ENCODE data around the gene AGT.

DNA sequence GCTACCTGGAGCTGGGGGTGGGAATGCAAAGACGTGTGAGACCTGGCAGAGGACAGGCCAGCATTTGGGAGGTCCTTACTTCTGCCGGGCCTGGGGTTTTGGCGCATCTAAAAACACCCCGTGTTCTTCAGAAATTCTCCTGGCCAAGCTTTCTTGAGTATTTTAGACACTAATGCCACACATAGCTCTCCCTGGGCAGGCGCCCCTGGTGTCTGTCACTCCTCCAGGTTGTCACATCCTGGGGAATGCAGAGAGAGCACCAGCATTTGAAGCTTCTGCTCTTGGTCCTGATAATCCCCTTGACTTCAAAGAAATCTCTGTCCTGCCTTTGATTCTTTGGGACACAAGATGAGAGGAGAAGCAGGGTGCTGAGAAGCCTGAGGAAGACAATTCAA, 39.3 kb upstream of the AGT start:
- TF ChIP-seq, protein P1, sequence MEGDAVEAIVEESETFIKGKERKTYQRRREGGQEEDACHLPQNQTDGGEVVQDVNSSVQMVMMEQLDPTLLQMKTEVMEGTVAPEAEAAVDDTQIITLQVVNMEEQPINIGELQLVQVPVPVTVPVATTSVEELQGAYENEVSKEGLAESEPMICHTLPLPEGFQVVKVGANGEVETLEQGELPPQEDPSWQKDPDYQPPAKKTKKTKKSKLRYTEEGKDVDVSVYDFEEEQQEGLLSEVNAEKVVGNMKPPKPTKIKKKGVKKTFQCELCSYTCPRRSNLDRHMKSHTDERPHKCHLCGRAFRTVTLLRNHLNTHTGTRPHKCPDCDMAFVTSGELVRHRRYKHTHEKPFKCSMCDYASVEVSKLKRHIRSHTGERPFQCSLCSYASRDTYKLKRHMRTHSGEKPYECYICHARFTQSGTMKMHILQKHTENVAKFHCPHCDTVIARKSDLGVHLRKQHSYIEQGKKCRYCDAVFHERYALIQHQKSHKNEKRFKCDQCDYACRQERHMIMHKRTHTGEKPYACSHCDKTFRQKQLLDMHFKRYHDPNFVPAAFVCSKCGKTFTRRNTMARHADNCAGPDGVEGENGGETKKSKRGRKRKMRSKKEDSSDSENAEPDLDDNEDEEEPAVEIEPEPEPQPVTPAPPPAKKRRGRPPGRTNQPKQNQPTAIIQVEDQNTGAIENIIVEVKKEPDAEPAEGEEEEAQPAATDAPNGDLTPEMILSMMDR (IDR thresholded peaks at IDR 0.05; ENCODE audit: low read length) = no peak
- TF ChIP-seq EZH2 (optimal IDR thresholded peaks at IDR 0.05; ENCODE audit: low read depth, low read length) (no peak), EZH2phosphoT487 (IDR thresholded peaks at IDR 0.05; ENCODE audit: low read length) (no peak)
